Medulla oblongata (tissue), 1 donor: Measurements from ENCODE around the gene TRAPPC8.
A peak's percentile ranks its signal among the peaks of the same experiment; 100 is the strongest.
"Not testable (repeated sequence)": the region's sequence is repeated elsewhere in the genome, so short reads cannot be mapped to it uniquely, and the experiment has no call there.

Source experiments
- DNase-seq: peaks from one replicate; pipeline ENCODE4 v3.0.0-alpha.2; 2015; ENCODE audit errors: extremely low spot score

The TRAPPC8 gene

GRCh38 chr18:31943878-31944816 lies 1.2 kb upstream of the TRAPPC8 start:
- DNase-seq: no peak

DNA sequence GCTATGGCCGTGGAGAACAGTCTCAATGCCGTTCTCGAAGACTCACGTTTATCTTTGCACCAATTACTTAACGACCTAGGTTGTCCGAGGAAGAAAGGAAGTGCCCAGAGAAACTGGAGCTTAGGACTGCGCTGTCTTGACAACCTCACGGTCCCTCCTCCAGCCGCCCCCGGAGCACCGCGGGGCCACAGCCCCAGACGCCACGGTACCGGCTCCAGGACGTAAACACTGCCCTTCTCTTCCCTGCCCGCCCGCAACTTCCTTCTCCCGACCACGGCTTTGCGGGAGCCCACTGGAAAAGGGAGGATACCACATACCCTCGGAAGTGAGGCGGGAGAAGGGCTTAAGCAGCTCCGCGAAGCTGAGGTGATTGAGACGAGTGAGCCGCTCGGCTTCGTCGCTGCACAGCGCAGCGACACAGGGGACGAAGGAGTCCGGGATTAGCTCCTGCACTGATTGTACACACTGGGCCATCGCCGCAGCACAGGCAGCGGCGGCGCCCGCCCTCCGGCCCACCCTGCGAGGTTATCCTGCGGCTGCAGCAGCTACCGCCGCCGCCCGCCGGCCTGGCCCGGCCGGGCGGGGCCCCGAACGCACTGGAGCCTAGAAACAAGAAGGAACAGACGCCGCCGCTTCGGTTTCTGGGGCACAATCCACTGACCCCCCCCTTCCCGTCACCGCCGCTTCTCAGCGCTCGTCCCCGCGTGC lies 483 bp downstream of the TRAPPC8 start:
- peak; percentile 37 for DNase-seq

- no peak for DNase-seq
Measured at GRCh38 chr18:31941010-31941809, 1.7 kb downstream of the TRAPPC8 start.

- not testable (repeated sequence) for DNase-seq
Measured at GRCh38 chr18:31934773-31935172, 8.2 kb downstream of the TRAPPC8 start.

DNA sequence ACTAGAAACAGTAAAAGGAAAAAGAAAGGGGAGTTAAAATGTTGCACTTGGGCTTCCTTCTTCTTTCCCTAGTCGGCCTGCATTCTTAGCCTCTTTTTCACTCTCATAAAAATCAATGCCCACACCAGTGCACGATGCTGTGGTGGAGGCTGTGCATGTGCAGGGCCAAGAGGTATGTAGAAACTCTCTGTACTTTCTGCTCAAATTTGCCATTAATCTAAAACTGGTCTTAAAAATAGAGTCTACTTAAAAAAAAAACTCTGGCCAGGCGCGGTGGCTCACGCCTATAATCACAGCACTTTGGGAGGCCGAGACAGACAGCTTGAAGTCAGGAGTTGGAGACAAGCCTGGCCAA lies 11.1 kb downstream of the TRAPPC8 start:
- no peak for DNase-seq

- DNase-seq: no peak
Measured at GRCh38 chr18:31931163-31931885, 11.6 kb downstream of the TRAPPC8 start.

DNA sequence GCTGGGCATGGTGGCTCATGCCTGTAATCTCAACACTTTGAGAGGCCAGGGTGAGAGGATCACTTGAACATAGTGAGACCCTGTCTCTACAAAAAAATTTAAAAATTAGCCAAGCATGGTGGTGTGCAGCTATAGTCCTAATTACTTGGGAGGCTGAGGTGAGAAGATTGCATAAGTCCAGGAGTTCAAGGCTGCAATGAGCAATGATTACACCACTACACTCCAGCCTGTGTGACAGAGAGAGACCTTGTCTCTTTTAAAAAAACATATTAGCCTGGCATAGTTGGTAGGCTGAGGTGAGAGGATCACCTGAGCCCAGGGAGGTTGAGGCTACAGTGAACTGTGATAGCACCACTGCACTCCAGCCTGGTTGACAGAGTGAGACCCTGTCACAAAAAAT lies 13.7 kb downstream of the TRAPPC8 start:
- no peak for DNase-seq

DNA sequence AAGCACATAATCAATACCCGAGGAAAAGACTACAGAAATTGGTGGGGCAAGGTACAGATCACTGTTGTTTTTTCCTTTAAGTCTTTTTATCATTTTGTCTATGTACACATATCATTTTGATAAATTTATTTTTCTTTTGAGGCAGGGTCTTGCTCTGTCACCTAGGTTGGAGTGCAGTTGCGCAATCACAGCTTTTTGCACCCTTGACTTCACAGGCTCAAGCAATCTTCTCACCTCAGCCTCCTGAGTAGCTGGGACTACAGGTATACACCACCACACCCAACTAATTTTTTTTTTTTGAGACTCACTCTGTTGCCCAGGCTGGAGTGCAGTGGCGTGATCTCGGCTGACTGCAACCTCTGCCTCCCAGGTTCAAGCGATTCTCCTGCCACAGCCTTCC lies 15.9 kb downstream of the TRAPPC8 start:
- not testable (repeated sequence) for DNase-seq

- no peak for DNase-seq
Measured at GRCh38 chr18:31920277-31920676, 22.7 kb downstream of the TRAPPC8 start.

GRCh38 chr18:31919366-31919765 lies 23.6 kb downstream of the TRAPPC8 start:
- not testable (repeated sequence) for DNase-seq

GRCh38 chr18:31918733-31919132 lies 24.2 kb downstream of the TRAPPC8 start:
- no peak for DNase-seq

DNA sequence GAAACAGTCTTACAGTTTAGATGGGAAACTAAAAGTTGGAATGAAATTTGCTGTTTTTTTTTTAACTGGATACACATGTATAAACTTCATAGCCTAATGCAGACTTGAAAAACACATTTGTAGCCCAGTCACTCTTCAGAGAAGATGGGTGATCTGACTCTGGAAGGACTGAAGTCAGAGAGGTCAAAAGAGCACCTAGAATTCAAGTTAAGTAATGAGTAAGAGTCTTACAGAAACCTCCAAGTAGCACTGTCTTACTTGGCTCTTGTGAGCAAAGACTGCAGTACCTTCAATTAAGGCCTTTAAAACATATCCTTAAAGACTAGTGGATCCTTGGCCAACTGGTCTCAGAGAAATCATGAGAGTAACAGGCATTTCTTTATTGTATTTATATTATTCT lies 41.9 kb downstream of the TRAPPC8 start:
- no peak for DNase-seq

DNA sequence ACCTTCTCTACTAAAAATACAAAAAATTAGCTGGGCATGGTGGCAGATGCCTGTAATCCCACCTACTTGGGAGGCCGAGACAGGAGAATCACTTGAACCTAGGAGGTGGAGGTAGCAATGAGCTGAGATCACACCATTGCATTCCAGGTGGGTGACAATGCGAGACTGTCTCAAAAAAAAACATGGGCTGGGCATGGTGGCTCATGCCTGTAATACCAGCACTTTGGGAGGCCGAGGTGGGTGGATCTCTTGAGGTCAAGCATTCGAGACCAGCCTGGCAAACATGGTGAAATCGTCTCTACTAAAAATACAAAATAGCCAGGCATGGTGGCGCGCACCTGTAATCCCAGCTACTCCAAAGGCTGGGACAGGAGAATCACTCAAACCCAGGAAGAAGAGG lies 43.2 kb downstream of the TRAPPC8 start:
- not testable (repeated sequence) for DNase-seq

DNA sequence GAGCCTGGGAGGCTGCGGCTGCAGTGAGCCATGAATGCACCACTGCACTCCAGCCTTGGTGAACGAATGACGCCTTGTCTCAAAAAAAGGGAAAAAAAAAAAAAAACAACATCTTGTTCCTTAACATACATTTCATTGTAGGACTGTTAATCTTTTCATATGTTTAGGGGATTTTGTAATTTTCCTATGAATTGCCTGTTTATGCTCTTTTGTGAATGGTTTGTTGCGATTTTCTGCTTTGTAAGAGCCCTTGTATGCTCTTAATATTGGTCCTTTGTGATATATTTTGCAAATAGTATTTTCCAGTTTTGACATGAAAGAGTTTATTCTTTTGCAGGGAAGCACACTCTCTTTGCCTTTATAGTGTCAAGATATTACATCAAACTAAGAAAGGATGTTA lies 50.0 kb downstream of the TRAPPC8 start:
- DNase-seq: no peak

DNA sequence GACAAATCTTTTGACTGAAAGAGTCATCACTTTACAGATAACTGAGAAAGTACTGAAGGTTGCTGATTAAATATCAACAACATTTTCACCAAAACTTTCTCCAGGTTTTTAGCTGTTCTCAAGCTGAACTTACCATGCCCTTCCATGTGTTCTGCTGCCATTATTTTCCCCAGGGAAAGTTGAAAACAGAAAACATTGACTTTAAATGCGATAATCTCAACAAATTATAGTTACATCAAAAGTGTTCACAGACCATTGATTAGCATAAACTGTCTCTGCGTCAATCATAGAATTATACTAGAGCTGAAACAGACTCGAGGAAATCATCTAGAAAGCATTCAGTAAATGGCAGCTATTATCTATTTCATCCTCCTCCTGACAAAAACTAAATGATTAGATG lies 51.4 kb downstream of the TRAPPC8 start:
- DNase-seq: no peak

GRCh38 chr18:31884020-31884419 lies 58.9 kb downstream of the TRAPPC8 start:
- no peak for DNase-seq

GRCh38 chr18:31880186-31880898 lies 62.6 kb downstream of the TRAPPC8 start:
- DNase-seq: no peak

DNA sequence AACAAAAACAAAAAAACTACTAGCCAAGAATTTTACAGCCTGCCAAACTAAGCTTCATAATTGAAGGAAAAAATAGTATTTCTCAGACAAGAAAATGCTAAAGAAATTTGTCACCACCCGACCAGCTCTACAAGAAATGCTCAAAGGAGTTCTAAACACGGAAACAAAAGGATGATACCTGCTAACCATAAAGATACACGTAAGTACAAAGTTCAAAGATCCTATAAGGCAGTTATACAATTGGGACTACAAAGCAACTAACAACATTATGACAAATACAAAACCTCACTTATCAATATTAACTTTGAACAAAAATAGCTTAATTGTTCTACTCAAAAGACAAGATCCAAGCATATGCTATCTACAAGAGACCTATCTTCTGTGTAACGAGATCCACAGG lies 64.6 kb downstream of the TRAPPC8 start:
- no peak for DNase-seq

DNA sequence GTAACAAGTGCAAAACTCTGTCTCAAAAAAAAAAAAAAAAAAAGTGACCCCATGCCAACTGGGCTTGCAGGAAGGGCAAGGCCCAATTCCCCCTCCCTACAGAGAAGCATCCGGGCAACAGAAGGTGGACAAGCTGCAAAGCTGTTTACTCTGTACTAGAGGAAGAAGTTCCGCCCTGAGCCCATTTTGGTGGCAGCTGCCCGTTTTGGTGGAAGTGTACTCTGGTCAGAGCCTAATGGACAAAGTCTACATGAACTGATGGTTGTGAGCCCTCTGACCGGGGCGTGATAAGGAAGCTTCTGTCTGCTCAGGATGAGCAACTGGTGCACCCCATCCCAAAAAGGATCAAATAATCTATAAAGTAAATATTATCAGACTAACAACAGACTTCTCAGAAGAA lies 65.0 kb downstream of the TRAPPC8 start:
- DNase-seq: no peak

- DNase-seq: no peak
Measured at GRCh38 chr18:31876707-31877106, 66.2 kb downstream of the TRAPPC8 start.

DNA sequence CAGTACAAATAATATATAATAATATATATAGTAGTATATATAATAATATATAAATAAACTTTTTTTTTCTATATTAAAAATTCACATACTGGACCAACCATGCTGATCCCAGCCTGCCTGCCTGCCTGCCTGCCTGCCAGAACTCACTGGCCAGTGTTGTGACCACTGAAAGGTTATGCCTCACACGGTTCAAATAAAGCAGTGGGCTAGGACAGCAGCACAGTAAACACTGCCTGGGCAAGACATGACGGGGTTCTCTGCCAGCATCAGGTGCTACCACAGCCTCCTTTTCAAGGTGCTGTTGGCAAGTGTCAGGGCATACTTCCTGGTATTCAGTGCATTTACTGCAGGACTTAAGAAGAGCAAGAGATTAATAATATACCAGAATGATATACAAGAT lies 67.6 kb downstream of the TRAPPC8 start:
- peak; percentile 10 for DNase-seq
